M059J (cell line): Measurements from ENCODE around the gene SMIM14. TPM values are rescaled to one million over a fixed set of nuclear protein-coding genes. Genes with fewer than 3 reads are reported as not detected.
"Not testable (repeated sequence)": the region's sequence is repeated elsewhere in the genome, so short reads cannot be mapped to it uniquely, and the experiment has no call there.

Experiments
- DNase-seq: peaks from one replicate; pipeline ENCODE4 v3.0.0-alpha.2; 2012; ENCODE audit warnings: low read depth
- total RNA-seq: library from RNA; depleted of rRNA; stranded (reverse); fragments of >200 nt; shearing (Covaris generic); gene quantifications from 2 replicates; pipeline ENCODE4 v1.2.3, GENCODE V29; 2014; rRNA removed

The SMIM14 gene
- 17.1 and 38.5 TPM in 2 replicates for total RNA-seq

DNA sequence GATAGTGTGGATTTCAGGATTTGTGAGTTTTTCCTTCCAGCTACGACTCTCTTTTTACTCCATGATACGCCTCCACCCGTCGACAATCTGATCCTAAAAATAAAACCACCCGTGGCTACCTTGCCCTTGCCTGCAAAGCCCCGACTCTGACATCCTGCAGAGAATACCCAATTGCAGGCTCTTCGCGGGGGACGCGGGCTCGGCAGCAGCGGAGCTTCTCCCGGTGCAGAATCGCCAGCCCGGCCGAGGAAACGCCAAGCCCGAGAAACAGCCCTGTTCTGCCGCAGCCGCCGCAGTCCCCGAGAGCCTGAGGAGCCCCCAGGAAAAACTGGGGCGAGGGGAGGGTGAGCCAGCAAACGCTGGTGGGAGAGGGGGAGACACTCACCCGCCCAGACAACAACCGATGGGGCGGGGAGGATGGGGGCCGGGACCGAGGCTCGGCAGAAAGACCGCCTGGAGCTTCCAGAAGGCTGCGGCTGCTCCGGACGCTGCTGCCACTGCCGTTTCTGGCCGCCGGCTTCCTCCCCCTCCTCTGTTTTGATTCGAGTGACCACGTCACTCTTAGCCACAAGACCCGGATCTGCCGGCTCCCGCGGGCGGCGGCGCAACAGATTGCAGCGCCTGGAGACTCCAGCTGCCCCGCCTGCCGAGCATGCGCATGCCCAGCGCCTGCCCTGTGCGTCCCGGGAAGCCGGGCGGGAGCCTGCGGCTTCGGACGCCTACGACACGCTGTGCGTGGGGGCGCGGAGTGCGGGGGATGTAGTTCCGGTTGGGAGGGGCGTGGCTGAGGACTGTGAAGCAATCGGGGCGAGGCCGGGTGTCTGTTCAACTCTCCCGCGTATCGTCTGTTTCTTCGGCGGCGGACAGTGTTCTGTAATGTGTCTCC lies at the start of gene SMIM14:
Gene SMIM14 (minus strand): TSS at position 512 of the 886 bp plus-strand sequence. CDS start 33,720 bp downstream, outside the sequence.
- DNase-seq = peak; percentile 97

DNA sequence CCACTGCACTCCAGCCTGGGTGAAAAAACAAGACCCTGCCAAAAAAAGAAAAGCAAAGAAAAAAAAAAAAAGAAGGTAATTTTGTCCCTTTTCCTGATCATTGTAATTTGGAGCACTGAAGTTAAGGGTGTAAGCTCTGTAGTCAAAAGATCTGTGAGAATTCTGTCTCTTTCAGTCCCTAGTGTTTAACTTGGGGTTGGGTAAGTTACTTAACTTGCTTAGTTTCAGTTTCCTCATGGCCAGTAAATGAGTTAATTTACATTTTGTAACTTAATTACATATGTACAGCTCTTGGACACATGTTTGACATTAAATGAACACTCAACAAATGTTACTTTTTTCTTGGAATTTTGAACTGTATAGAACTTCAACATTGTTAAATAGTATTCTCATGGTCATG lies 48.3 kb upstream of the SMIM14 start:
- no peak for DNase-seq

DNA sequence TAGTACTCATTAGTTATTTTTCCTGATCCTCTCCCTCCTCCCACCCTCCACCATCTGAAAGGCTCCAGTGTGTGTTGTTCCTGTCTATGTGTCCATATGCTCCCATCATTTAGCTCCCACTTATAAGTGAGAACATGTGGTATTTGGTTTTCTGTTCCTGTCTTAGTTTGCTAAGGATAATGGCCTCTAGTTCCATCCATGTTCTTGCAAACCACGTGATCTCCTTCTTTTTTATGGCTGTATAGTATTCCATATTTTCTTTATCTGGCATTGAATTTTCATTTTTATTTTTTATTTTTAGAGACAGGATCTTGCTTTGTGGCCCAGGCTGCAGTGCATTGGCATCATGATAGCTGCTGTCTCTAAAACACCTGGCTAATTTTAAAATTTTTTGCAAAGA lies 47.3 kb upstream of the SMIM14 start:
- no peak for DNase-seq

DNA sequence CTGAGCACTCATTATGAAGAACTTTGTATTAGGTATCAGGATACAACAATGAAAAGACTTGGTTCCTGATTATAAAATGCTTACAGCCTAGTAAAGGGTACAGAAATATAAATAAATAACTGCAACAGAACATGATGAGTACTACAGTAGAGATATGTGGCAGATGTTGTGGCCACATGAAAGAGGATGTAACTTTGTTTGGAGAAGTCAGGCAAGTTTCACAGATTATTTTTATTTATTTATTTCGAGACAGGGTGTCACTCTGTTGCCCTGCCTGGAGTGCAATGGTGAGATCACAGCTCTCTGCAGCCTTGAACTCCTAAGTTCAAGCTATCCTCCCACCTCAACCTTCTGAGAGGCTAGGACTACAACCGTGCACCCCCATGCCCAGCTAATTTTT lies 43.5 kb upstream of the SMIM14 start:
- DNase-seq = no peak

DNA sequence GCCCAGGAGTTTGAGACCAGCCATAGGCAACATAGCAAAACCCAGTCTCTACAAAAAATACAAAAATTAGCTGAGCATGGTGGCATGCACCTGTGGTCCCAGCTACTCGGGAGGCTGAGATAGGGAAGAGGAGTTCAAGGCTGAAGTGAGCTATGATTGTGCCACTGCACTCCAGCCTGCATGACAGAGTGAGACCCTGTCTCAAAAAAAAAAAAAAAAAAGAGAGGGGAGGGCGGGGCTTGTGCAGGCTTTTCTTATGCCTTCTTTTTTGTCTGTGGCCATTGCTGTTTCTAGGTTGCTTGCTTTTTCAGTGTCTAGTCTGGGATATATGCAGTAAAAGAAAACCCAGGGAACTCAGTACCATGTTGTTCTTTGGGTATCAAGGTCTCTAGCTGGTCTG lies 42.3 kb upstream of the SMIM14 start:
- not testable (repeated sequence) for DNase-seq

DNA sequence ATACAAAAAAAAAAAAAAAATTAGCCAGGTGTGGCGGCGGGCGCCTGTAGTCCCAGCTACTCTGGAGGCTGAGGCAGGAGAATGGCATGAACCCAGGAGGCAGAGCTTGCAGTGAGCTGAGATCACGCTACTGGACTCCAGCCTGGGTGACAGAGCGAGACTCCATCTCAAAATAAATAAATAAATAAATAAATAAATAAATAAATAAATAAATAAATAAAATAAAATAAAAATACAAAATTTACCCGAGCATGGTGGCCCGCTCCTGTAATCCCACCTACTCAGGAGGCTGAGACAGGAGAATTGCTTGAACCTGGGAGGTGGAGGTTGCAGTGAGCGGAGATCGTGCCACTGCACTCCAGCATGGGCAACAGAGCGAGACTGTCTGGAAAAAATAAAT lies 37.0 kb upstream of the SMIM14 start:
- not testable (repeated sequence) for DNase-seq

DNA sequence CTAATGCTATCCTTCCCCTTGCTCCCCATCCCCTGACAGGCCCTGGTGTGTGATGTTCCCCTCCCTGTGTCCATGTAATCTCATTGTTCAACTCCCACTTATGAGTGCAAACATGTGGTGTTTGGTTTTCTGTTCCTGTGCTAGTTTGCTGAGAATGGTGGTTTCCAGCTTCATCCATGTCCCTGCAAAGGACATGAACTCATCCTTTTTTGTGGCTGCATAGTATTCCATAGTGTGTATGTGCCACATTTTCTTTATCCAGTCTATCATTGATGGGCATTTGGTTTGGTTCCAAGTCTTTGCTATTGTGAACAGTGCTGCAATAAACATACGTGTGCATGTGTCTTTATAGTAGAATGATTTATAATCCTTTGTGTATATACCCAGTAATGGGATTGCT lies 31.6 kb upstream of the SMIM14 start:
- DNase-seq = not testable (repeated sequence)

DNA sequence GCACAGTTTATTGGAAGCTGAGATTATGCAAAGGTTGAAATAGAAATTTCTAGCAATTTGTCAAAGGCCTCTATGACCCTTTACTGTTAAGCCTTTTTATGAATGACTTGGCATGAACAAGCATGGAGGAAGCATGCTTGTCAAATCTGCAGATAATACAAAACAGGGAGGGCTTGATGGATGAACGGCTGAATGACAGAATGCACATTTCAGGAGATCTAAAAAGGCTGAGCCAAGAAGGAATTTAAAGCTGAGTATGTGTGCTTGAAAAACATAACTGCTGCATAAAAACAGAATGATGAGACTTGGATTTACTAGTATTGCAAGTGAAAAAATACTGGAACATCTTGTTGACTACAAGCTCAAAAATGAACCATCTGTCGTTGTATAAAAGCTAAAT lies 30.2 kb upstream of the SMIM14 start:
- DNase-seq = no peak

DNA sequence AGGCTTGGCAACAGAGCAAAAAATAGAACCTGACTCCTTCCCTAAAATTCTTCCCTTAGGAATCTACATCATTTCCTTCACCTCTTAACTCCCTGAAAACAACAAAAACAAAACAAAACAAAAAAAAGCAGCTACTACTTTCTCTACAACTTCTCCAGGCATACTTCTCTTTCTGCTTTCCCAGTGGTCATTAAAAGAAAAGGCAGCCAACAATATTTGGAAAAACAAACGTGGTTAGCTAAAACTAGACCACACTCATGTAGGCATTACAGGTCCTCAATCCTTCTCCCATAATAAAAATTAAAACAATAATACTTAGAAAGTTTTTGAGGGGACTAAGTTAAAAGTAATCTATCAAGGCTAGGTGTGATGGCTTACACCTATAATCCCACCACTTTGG lies 29.0 kb upstream of the SMIM14 start:
- no peak for DNase-seq

DNA sequence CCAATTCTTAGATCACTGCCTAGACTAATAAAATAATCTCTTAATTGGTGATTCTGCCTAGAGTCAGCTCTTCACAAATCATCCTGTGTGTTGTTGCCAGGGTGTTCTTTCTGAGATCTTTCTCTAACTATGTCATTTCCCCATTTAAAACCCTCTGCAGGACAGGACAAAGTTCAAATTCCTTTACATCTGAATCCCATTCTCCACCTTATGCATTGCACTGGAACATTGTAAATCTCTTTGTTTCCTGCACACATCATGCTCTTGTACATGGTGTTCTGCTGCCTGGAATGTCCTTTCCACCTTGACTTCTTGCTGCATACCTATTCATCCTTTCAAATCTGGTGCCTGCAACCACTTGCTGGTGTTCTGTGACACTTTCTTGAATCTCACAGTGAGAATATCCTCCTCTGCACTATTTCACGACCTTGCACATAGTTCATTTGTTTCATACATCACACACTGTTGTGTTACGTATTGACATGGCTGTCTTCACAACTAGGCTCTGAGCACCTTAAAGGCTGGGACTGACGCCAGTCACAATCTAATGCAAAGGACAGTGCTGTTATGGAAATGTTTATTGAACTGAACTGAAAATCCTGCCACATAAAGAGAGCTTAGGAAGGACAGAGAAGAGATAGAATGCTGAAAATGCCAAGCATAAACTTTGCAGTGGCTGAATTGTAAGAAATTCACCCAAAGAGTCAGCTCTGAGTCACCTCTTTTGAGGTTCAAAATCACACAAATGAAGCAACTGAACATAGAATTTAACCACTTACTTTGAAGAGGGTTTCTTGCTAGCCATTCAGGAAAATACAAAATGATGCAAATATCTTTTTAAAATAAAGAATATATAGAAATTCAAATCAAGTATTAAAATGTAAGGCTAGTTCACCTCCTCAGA lies 26.4 kb upstream of the SMIM14 start:
- no peak for DNase-seq

DNA sequence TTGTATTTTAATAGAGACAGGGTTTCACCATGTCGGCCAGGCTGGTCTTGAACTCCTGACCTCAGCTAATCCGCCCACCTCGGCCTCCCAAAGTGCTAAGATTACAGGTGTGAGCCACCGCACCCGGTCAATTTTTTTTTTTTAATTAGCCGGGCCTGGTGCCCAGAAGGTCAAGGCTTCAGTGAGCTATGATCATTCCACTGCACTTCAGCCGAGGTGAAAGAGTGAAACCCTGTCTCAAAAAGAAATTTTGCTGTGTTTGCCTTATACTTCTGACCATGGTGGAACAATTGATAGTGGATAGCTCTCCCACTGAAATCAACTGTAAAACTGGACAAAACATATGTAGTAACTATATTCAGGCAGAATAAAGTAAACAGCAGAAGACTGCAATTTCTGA lies 24.0 kb upstream of the SMIM14 start:
- DNase-seq = no peak

DNA sequence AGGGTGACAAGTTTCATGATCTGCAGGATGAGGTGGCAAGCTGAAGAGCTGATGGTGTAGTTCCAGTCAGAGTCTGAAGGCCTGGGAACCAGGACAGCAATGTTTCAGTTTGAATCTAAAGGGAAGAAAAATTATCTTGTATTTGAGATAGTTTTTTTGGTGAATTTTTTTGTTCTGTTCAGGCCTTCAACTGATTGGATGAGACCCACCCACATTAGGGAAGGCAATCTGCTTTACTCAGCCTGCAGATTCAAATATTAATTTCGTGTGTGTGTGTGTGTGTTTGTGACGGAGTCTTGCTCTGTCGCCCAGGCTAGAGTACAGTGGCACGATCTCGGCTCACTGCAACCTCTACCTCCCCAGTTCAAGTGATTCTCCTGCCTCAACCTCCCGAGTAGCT lies 22.1 kb upstream of the SMIM14 start:
- no peak for DNase-seq

DNA sequence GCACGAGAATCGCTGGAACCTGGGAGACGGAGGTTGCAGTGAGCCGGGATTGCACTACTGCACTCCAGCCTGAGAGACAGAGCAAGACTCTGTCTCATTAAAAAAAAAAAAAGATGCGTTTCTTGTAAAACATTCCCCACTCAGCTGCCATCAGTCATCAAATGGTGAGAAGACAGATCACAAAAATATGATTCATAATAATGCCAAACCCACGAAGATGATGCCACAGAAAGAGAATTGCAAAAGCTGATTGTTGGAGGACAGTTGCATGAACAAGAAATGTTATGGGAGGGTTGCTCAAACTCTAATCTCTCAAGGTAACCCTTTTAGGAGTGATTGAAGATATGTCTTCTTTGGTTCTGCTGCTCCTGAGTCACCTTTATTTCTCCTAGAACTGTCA lies 21.4 kb upstream of the SMIM14 start:
- DNase-seq = no peak

DNA sequence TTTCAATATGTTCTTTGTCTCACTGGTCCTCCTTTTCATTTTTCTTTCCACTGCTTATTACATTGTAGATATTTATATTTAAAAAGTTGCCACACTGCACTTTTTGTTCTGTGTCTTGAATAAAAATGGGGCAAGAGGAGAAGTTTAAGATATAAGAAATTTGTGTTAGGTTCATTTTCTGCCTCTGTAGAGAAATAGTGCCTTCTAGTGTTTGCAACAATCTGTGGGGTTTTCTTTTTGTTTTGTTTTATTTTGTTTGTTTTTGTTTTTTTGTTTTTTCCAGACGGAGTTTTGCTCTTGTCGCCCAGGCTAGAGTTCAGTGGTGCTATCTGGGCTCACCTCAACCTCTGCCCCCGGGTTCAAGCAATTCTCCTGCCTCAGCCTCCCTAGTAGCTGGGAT lies 20.1 kb upstream of the SMIM14 start:
- no peak for DNase-seq

DNA sequence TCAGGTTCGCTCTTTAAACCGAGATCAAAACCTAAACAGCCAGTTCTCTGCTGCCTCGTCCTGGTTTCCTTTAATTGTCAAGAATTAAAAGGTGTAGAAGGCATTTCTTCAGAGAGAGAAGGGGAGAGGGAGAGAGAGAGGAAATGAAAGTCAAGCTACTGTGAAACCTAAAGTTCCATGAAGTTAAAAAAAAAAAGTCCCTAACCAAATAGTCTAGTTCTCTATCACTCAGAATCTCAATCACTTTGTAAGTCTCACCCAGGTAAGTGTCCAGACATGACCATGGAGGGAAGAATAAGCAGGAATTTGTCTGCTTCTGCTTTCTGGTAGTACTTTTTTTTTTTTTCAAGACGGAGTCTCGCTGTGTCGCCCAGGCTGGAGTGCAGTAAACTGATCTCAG lies 18.8 kb upstream of the SMIM14 start:
- no peak for DNase-seq

DNA sequence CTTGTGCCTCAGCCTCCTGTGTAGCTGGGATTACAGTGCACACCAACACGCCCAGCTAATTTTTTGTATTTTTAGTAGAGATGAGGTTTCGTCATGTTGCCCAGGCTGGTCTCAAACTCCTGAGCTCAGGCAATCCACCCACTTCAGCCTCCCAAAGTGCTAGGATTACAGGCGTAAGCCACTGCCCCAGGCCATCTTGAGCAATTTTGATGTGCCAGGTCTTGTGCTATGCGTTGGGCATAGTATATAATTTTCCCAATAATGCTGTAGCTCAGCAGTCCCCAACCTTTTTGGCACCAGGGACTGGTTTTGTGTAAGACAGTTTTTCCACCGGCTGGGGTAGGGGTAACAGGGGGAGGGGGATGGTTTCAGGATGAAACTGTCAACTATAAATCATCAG lies 18.0 kb upstream of the SMIM14 start:
- DNase-seq = not testable (repeated sequence)

DNA sequence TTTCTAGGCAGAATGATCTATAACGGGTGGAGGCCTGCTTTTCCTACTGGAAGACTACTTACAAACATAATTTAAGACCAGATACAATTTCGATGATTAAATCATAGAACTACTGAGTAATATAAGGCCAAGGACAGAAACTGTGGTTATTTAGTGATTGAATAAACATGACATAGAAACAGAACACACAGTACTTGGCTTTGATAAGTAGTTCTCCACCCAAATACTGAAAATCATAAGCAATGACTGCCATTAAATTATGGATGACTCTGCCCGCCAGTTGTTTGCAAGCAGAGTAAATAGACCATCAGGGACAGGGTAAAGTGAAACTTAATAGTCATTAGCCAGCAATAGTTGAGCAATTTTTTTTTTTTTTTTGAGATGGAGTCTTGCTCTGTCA lies 17.2 kb upstream of the SMIM14 start:
- no peak for DNase-seq

DNA sequence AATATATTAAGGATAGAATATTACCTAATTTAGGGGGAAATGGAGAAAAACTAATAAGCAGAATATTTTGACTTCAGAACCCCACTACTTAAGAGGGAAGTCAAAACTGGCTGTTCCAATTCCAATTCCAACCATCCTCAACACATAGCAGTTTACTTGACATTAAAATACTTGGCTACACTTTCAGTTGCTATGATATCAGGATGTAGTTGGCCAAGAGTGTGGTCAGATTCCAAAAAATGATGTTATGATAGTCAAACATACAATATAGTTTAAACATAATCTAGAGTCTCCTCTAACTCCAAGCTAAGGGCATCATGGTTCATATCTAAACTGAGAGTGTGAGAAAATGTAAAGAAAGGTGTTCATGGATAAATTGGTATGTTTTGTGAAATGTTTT lies 16.5 kb upstream of the SMIM14 start:
- DNase-seq = no peak

DNA sequence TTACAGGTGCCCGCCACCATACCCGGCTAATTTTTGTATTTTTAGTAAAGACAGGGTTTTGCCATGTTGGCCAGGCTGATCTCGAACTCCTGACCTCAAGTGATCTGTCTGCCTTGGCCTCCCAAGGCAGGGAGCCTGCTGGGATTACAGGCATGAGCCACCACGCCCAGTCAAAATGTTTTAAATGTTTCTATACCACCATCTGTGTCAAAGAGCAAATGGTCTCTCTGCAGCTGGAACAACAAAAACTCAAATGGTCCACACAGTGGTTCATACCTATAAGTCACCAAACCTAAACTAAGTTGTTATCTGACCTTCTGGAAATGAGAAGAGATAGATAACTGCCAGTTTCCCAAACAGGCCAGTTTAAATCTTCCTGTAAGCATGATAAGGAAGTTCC lies 12.9 kb upstream of the SMIM14 start:
- DNase-seq = not testable (repeated sequence)

DNA sequence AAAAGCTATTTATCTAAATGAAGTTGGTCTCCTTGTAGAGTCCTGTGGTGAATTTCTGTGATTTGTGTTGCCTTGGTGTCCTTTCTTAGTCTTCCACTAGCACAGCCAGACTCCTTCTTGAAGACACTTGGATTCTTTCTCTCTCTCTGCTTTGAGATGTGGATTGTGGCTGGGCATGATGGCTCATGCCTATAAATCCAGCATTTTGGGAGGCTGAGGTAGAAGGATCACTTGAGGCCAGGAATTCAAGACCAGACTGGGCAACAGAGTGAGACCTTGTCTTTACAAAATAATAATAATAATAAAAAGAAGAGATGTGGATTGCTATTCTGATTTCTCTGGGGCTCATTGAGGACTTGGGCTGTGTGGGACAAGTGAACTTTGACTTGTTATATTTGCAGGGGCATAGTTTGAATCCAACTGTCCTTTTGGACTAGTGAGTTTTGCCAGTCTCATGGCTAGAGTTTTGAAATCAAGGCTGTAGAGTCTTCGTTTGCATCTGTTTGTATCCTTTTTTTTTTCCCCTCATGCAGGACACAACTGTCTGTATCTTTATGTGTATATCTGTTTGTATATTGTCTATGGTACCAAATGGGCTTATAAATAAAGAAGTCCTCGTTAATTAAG lies 11.1 kb upstream of the SMIM14 start:
- no peak for DNase-seq

DNA sequence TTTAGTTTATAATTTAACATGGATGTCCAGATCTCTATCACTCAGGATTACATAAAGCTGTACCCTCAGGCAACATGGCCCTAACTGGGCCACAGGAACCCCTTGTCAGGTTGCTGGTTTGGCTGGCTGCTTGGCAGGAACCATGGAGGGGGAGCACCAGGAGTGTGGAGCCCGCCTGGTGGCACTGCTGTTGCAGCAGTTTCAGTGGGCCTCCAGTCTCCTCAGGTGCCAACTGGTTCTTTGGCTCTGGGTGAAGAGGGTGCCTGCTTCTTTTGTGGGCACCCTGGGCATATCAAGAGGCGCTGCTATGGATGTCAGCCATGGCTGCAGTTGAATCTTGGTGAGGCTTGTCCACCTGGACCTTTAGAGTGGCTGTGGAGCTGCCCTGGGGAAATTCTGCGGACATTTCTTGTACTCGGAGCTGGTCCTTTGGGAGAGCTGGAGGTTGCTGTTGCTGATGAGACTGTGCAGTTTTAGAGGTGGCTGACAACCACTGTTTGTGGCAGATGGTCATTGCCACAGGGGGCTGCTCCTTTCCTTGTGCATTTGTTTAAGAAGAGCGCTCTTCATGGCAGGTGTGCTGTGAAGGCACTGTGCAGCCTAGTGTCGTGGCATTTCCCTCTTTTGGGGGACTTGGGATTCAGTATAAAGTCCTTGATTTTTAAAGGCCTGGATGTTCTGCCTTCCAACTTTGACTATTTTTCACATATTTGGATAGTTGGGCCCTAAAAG lies 10.3 kb upstream of the SMIM14 start:
- DNase-seq = no peak

DNA sequence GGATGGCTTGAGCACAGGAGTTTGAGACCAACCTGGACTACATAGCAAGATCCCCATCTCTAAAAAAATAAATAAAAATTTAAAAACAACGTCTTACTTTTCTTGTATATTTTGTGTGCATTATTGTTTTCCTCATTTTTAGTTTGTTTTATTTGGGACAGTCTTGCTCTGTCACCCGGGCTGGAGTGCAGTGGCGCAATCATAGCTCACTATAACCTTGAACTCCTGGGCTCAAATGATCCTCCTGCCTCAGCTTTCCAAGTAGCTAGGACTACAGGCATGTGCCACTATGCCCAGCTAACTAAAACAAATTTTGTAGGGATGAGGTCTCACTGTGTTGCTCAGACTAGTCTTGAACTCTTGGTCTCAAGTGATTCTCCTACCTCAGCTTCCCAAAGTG lies 9.5 kb upstream of the SMIM14 start:
- no peak for DNase-seq
